Mesothelial cell of epicardium (in vitro differentiated cells): ENCODE measurements around the gene RYR3. TPM values are rescaled to one million over a fixed set of nuclear protein-coding genes. Genes with fewer than 3 reads are reported as not detected.

Source experiments
- DNase-seq, 2 experiments: peaks; one replicate each; pipeline ENCODE4 v3.0.0; 2021; ENCODE audit warnings: low spot score in 2 of 2; ENCODE audit not compliant: unreplicated experiment in 2 of 2
- H3K27ac Mint-ChIP-seq: 2 replicates; pipeline ENCODE4 v1.8.0; 2021; ENCODE audit warnings: mixed read lengths
- H3K27me3 Mint-ChIP-seq: 2 replicates; pipeline ENCODE4 v1.8.0; 2021; ENCODE audit warnings: low read depth, mixed read lengths
- H3K36me3 Mint-ChIP-seq: 2 replicates; pipeline ENCODE4 v1.8.0; 2021; ENCODE audit warnings: mixed read lengths
- H3K4me1 Mint-ChIP-seq: 2 replicates; pipeline ENCODE4 v1.8.0; 2021; ENCODE audit warnings: mixed read lengths
- H3K4me3 Mint-ChIP-seq: 2 replicates; pipeline ENCODE4 v1.8.0; 2021; ENCODE audit warnings: mild to moderate bottlenecking, moderate library complexity, mixed read lengths
- H3K9me3 Mint-ChIP-seq: 2 replicates; pipeline ENCODE4 v1.8.0; 2021; ENCODE audit warnings: mixed read lengths
- CTCF ChIP-seq: fragments of 200-600 bp; sonication (generic); IDR thresholded peaks from one replicate; pipeline ENCODE4 v1.5.0; 2021; ENCODE audit warnings: antibody characterized with exemption; ENCODE audit not compliant: unreplicated experiment
- total RNA-seq: library from RNA; stranded (reverse); gene quantifications from 3 replicates; pipeline ENCODE4 v1.2.1, GENCODE V29; 2021

RYR3 gene
- total RNA-seq, 1 donor from 2014 or later: 3.8 TPM

- H3K4me3 Mint-ChIP-seq: no peak overlapping the region
- H3K4me1 Mint-ChIP-seq: no peaks in the 10 kb centered on the region
- H3K27ac Mint-ChIP-seq: no peak overlapping the region
- no peaks in the 10 kb centered on the region for H3K36me3 Mint-ChIP-seq
- no peak for DNase-seq
- TF ChIP-seq CTCF: no peak
- no peaks in the 10 kb centered on the region for H3K27me3 Mint-ChIP-seq
- H3K9me3 Mint-ChIP-seq: no peaks in the 10 kb centered on the region
Measured at GRCh38 chr15:33902043-33902442, 591.3 kb downstream of the RYR3 start.

GRCh38 chr15:33903661-33904060 is 592.9 kb downstream of the RYR3 start:
- Mint-ChIP-seq H3K4me1 (no peaks in the 10 kb centered on the region), H3K36me3 (no peaks in the 10 kb centered on the region), H3K4me3 (no peak overlapping the region), H3K9me3 (no peaks in the 10 kb centered on the region), H3K27me3 (no peaks in the 10 kb centered on the region), H3K27ac (no peak overlapping the region)
- TF ChIP-seq CTCF: no peak
- DNase-seq: no peak

GRCh38 chr15:33907326-33907725 is 596.6 kb downstream of the RYR3 start:
- H3K9me3 Mint-ChIP-seq: no peaks in the 10 kb centered on the region
- H3K4me1 Mint-ChIP-seq: no peaks in the 10 kb centered on the region
- no peak for TF ChIP-seq CTCF
- no peak overlapping the region for H3K27ac Mint-ChIP-seq
- DNase-seq: no peak
- no peaks in the 10 kb centered on the region for H3K27me3 Mint-ChIP-seq
- no peaks in the 10 kb centered on the region for H3K36me3 Mint-ChIP-seq
- no peak overlapping the region for H3K4me3 Mint-ChIP-seq

GRCh38 chr15:33908406-33908805 is 597.6 kb downstream of the RYR3 start:
- Mint-ChIP-seq H3K4me3 (no peak overlapping the region), H3K36me3 (no peaks in the 10 kb centered on the region), H3K9me3 (no peaks in the 10 kb centered on the region), H3K27ac (no peak overlapping the region), H3K27me3 (no peaks in the 10 kb centered on the region), H3K4me1 (no peaks in the 10 kb centered on the region)
- no peak for DNase-seq
- TF ChIP-seq CTCF: no peak

GRCh38 chr15:33910741-33911140 is 600.0 kb downstream of the RYR3 start:
- peaks cover under 1% of the 10 kb centered on the region for H3K4me1 Mint-ChIP-seq
- no peaks in the 10 kb centered on the region for H3K9me3 Mint-ChIP-seq
- no peaks in the 10 kb centered on the region for H3K36me3 Mint-ChIP-seq
- no peak overlapping the region for H3K4me3 Mint-ChIP-seq
- TF ChIP-seq CTCF: no peak
- H3K27me3 Mint-ChIP-seq: no peaks in the 10 kb centered on the region
- H3K27ac Mint-ChIP-seq: no peak overlapping the region
- no peak for DNase-seq

GRCh38 chr15:33912326-33912725 is 601.6 kb downstream of the RYR3 start:
- Mint-ChIP-seq H3K36me3 (no peaks in the 10 kb centered on the region), H3K27ac (no peak overlapping the region), H3K4me1 (peaks cover 4% of the 10 kb centered on the region), H3K9me3 (no peaks in the 10 kb centered on the region), H3K4me3 (no peak overlapping the region), H3K27me3 (no peaks in the 10 kb centered on the region)
- no peak for TF ChIP-seq CTCF
- no peak for DNase-seq
